Neural progenitor cell (in vitro differentiated cells): ENCODE measurements around the gene CCDC28B. TPM values are rescaled to one million over a fixed set of nuclear protein-coding genes. Genes with fewer than 3 reads are reported as not detected.

Experiments
- DNase-seq: peaks from one replicate; pipeline ENCODE4 v3.0.0-alpha.2; 2016; ENCODE audit warnings: low spot score
- H2AFZ ChIP-seq: fragments of 200-600 bp; sonication (generic); replicated peaks from 2 replicates; pipeline ENCODE4 v1.6.1; 2016; ENCODE audit warnings: antibody characterized with exemption
- H3F3A ChIP-seq: fragments of 200-600 bp; sonication (generic); 2 replicates; pipeline ENCODE4 v1.6.1; 2016; ENCODE audit warnings: antibody characterized with exemption, low read depth
- H3K27ac ChIP-seq: fragments of 200-600 bp; sonication (generic); 2 replicates; pipeline ENCODE4 v1.5.1; 2016; ENCODE audit warnings: mild to moderate bottlenecking
- H3K27me3 ChIP-seq: fragments of 200-600 bp; sonication (generic); 2 replicates; pipeline ENCODE4 v1.6.1; 2016; ENCODE audit warnings: mild to moderate bottlenecking, moderate library complexity
- H3K36me3 ChIP-seq: fragments of 200-600 bp; sonication (generic); 2 replicates; pipeline ENCODE4 v1.5.1; 2016
- H3K4me1 ChIP-seq: fragments of 200-600 bp; sonication (generic); 2 replicates; pipeline ENCODE4 v1.6.1; 2016; ENCODE audit warnings: mixed run types
- H3K4me2 ChIP-seq: fragments of 200-600 bp; sonication (generic); 2 replicates; pipeline ENCODE4 v1.6.1; 2016
- H3K4me3 ChIP-seq: fragments of 200-600 bp; sonication (generic); 2 replicates; pipeline ENCODE4 v1.5.1; 2016
- H3K79me2 ChIP-seq: fragments of 200-600 bp; sonication (generic); 2 replicates; pipeline ENCODE4 v1.6.1; 2016; ENCODE audit warnings: low read depth
- H3K9ac ChIP-seq: fragments of 200-600 bp; sonication (generic); 2 replicates; pipeline ENCODE4 v1.6.1; 2016
- H3K9me3 ChIP-seq: fragments of 200-600 bp; sonication (generic); 2 replicates; pipeline ENCODE4 v1.5.1; 2016; ENCODE audit warnings: low read depth
- H4K20me1 ChIP-seq: fragments of 200-600 bp; sonication (generic); 2 replicates; pipeline ENCODE4 v1.6.1; 2016; ENCODE audit warnings: low read depth
- H3K27ac Mint-ChIP-seq: 3 replicates; pipeline ENCODE4 v1.8.0; 2021; ENCODE audit warnings: mixed read lengths
- H3K27me3 Mint-ChIP-seq: 2 replicates; pipeline ENCODE4 v1.8.0; 2022; ENCODE audit warnings: low read depth, mild to moderate bottlenecking, inconsistent platforms, moderate library complexity, mixed read lengths; ENCODE audit not compliant: insufficient read depth
- H3K36me3 Mint-ChIP-seq: 3 replicates; pipeline ENCODE4 v1.8.0; 2021; ENCODE audit warnings: mixed read lengths
- H3K4me1 Mint-ChIP-seq: 3 replicates; pipeline ENCODE4 v1.8.0; 2021; ENCODE audit warnings: mixed read lengths
- H3K4me3 Mint-ChIP-seq: 3 replicates; pipeline ENCODE4 v1.8.0; 2021; ENCODE audit warnings: mild to moderate bottlenecking, moderate library complexity, mixed read lengths
- H3K9me3 Mint-ChIP-seq: 3 replicates; pipeline ENCODE4 v1.8.0; 2020; ENCODE audit warnings: mixed read lengths
- EZH2 ChIP-seq: fragments of 200-600 bp; sonication (generic); IDR thresholded peaks from 2 replicates; pipeline ENCODE4 v1.6.1; 2017; ENCODE audit warnings: antibody characterized with exemption, mild to moderate bottlenecking, moderate library complexity
- EZH2phosphoT487 ChIP-seq: fragments of 200-600 bp; sonication (generic); IDR thresholded peaks from 2 replicates; pipeline ENCODE4 v1.6.1; 2017; ENCODE audit warnings: antibody characterized with exemption
- total RNA-seq: library from RNA; depleted of rRNA; stranded (reverse); fragments of >200 nt; gene quantifications from 2 replicates; pipeline ENCODE4 v1.2.3, GENCODE V29; 2015; ENCODE audit warnings: low replicate concordance
- TF ChIP-seq, protein P1 (sequence below): fragments of 200-600 bp; sonication (generic); IDR thresholded peaks from 2 replicates; pipeline ENCODE4 v1.5.1; 2017; ENCODE audit warnings: antibody characterized with exemption, mild to moderate bottlenecking

Gene CCDC28B
- total RNA-seq, 1 donor from 2014 or later, result 6.5 TPM

DNA sequence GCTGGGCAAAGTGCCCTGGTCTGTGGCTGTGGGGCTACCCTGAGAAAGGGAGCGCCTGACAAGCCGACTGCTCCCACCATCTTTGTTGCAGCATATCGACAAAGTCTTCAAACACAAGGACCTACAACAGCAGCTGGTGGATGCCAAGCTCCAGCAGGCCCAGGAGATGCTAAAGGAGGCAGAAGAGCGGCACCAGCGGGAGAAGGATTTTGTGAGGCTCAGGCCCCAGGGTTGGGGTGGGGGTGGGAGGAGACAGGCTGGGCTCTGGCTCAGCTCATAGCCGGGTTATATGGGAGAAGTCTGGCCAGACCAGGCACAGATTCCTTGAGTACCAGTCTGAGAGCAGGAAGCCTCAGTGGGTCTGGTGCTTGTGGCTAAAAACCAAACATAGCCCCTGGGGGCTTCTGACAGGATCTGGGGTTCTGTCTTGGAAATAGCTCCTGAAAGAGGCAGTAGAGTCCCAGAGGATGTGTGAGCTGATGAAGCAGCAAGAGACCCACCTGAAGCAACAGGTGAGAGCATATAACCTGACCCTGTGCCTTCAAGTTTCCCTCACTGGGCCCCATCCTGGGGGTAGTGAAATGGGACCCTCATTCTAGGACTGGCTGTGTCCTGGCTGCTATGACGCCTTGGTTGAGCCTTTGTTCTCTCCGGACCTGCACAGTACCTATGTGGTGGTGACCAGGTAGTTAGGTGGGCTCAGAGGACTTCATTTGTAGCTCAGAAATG, 8.0 kb upstream of the CCDC28B start:
- DNase-seq, result no peak
- Histone ChIP-seq H4K20me1 (peaks cover 8% of the 10 kb centered on the region), H3K36me3 (peaks cover 5% of the 10 kb centered on the region), H3K4me1 (no peaks in the 10 kb centered on the region), H3K4me3 (no peak overlapping the region), H3K9me3 (no peaks in the 10 kb centered on the region), H3K9ac (no peak overlapping the region), H3K79me2 (peaks cover 6% of the 10 kb centered on the region), H3K27me3 (no peaks in the 10 kb centered on the region), H3F3A (peaks cover 7% of the 10 kb centered on the region), H2AFZ (no peak overlapping the region), H3K27ac (no peak overlapping the region), H3K4me2 (no peak overlapping the region)
- Mint-ChIP-seq H3K4me1 (peaks cover under 1% of the 10 kb centered on the region), H3K36me3 (peaks cover 54% of the 10 kb centered on the region), H3K4me3 (no peak overlapping the region), H3K9me3 (no peaks in the 10 kb centered on the region), H3K27me3 (peaks cover 2% of the 10 kb centered on the region), H3K27ac (no peak overlapping the region)
- TF ChIP-seq, protein P1, sequence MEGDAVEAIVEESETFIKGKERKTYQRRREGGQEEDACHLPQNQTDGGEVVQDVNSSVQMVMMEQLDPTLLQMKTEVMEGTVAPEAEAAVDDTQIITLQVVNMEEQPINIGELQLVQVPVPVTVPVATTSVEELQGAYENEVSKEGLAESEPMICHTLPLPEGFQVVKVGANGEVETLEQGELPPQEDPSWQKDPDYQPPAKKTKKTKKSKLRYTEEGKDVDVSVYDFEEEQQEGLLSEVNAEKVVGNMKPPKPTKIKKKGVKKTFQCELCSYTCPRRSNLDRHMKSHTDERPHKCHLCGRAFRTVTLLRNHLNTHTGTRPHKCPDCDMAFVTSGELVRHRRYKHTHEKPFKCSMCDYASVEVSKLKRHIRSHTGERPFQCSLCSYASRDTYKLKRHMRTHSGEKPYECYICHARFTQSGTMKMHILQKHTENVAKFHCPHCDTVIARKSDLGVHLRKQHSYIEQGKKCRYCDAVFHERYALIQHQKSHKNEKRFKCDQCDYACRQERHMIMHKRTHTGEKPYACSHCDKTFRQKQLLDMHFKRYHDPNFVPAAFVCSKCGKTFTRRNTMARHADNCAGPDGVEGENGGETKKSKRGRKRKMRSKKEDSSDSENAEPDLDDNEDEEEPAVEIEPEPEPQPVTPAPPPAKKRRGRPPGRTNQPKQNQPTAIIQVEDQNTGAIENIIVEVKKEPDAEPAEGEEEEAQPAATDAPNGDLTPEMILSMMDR, result no peak
- TF ChIP-seq EZH2 (no peak), EZH2phosphoT487 (no peak)

DNA sequence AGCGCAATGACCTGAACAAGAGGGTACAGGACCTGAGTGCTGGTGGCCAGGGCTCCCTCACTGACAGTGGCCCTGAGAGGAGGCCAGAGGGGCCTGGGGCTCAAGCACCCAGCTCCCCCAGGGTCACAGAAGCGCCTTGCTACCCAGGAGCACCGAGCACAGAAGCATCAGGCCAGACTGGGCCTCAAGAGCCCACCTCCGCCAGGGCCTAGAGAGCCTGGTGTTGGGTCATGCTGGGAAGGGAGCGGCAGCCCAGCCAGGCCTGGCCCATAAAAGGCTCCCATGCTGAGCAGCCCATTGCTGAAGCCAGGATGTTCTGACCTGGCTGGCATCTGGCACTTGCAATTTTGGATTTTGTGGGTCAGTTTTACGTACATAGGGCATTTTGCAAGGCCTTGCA, 5.4 kb upstream of the CCDC28B start:
- Histone ChIP-seq H3K36me3 (no peaks in the 10 kb centered on the region), H3K27me3 (no peaks in the 10 kb centered on the region), H3F3A (peaks cover 27% of the 10 kb centered on the region), H3K27ac (no peak overlapping the region), H3K4me2 (no peak overlapping the region), H3K79me2 (no peaks in the 10 kb centered on the region), H3K4me3 (no peak overlapping the region), H3K4me1 (peaks cover 18% of the 10 kb centered on the region), H3K9ac (no peak overlapping the region), H4K20me1 (peaks cover 9% of the 10 kb centered on the region), H2AFZ (no peak overlapping the region), H3K9me3 (no peaks in the 10 kb centered on the region)
- no peak for DNase-seq
- Mint-ChIP-seq H3K9me3 (no peaks in the 10 kb centered on the region), H3K36me3 (peaks cover 39% of the 10 kb centered on the region), H3K27me3 (no peaks in the 10 kb centered on the region), H3K4me3 (no peak overlapping the region), H3K4me1 (peaks cover 21% of the 10 kb centered on the region), H3K27ac (no peak overlapping the region)
- TF ChIP-seq, protein P1, result no peak
- TF ChIP-seq EZH2phosphoT487 (no peak), EZH2 (no peak)

DNA sequence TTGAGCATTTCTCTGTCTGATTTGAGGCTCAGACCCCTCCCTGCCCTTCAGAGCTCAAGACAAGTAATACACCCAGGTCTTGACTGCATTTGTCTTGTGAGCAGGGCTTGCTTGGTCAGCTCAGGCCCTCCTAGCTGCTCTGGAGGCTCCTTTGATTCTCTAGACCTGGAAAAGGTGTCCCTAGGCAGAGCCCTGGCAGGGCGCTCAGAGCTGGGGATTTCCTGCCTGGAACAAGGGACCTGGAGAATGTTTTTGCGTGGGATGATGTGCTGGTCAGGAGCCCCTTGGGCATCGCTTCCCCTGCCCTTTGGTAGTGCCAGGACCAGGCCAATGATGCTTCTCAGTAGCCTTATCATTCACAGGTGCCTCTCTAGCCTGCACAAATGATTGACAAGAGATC, 4.9 kb upstream of the CCDC28B start:
- no peak overlapping the region for H3K4me3 Mint-ChIP-seq
- Histone ChIP-seq H3K36me3 (no peaks in the 10 kb centered on the region), H3K9me3 (no peaks in the 10 kb centered on the region), H3K4me3 (no peak overlapping the region), H3K4me1 (peaks cover 20% of the 10 kb centered on the region), H2AFZ (no peak overlapping the region), H4K20me1 (peaks cover 9% of the 10 kb centered on the region), H3K79me2 (no peaks in the 10 kb centered on the region), H3K27me3 (no peaks in the 10 kb centered on the region), H3K9ac (no peak overlapping the region), H3K27ac (no peak overlapping the region), H3K4me2 (no peak overlapping the region), H3F3A (peaks cover 32% of the 10 kb centered on the region)
- TF ChIP-seq EZH2, result no peak
- no peak for TF ChIP-seq EZH2phosphoT487
- TF ChIP-seq, protein P1, result no peak
- H3K4me1 Mint-ChIP-seq, result peaks cover 26% of the 10 kb centered on the region
- DNase-seq, result no peak
- peaks cover 36% of the 10 kb centered on the region for H3K36me3 Mint-ChIP-seq
- H3K27me3 Mint-ChIP-seq, result no peaks in the 10 kb centered on the region
- H3K27ac Mint-ChIP-seq, result no peak overlapping the region
- H3K9me3 Mint-ChIP-seq, result no peaks in the 10 kb centered on the region
